Right lobe of liver (tissue), 6 donors: ENCODE data around the gene RBP5. TPM values are rescaled to one million over a fixed set of nuclear protein-coding genes. Genes with fewer than 3 reads are reported as not detected.
A peak's percentile ranks its signal among the peaks of the same experiment; 100 is the strongest.

Experiments
- ATAC-seq, 4 donors: fragments of 200-7000 bp; cut with Tn5 transposase; one replicate each; pipeline ENCODE4 v1.9.1; 2020; ENCODE audit warnings: mild to moderate bottlenecking in 4 of 4, moderate library complexity in 4 of 4
- DNase-seq, 3 donors: peaks; one replicate each; pipeline ENCODE4 v3.0.0-alpha.2; 2020
- H3K27ac ChIP-seq, 3 donors: fragments of 200-600 bp; one replicate each; pipeline ENCODE4 v1.8.0; 2022
- H3K27me3 ChIP-seq, 2 donors: fragments of 200-600 bp; one replicate each; pipeline ENCODE4 v1.8.0; 2022
- H3K36me3 ChIP-seq, 4 donors: fragments of 200-600 bp; sonication (generic) in 1 of 4; one replicate each; pipeline versions ENCODE4 v1.5.1 to v1.8.0; 2017 to 2022; ENCODE audit warnings: control low read depth in 1 of 4
- H3K4me1 ChIP-seq, 4 donors: fragments of 200-600 bp; sonication (generic) in 1 of 4; one replicate each; pipeline versions ENCODE4 v1.5.1 to v1.8.0; 2017 to 2022; ENCODE audit warnings: control low read depth in 1 of 4
- H3K4me3 ChIP-seq, 3 donors: fragments of 200-600 bp; one replicate each; pipeline ENCODE4 v1.8.0; 2022
- H3K9me3 ChIP-seq, 4 donors: fragments of 200-600 bp; sonication (generic) in 1 of 4; one replicate each; pipeline versions ENCODE4 v1.5.1 to v1.8.0; 2017 to 2022; ENCODE audit warnings: control low read depth in 1 of 4
- POLR2A ChIP-seq: fragments of 450-650 bp; IDR thresholded peaks from one replicate; pipeline ENCODE4 v1.6.1; 2017; ENCODE audit warnings: antibody characterized with exemption, mild to moderate bottlenecking
- WGBS: methylation state at CpG from one replicate; pipeline ENCODE4 v1.1.6; 2018; ENCODE audit warnings: low coverage, low lambda C conversion rate; ENCODE audit not compliant: insufficient coverage; ENCODE audit errors: missing lambda C conversion rate; 5-methylcytosine and 5-hydroxymethylcytosine counted together
- intact Hi-C, 2 donors: fragments of 100-400 bp; cut with DNase I; formaldehyde crosslinking; loops; one replicate each; pipeline versions ENCODE4 v1.11.2 to v1.14.1; 2022
- total RNA-seq, 6 experiments: library from RNA; depleted of rRNA in 2 of 6; stranded (reverse); fragments of >200 nt in 2 of 6; fragmentation: NEBNext Ultra II Directional in 3 of 6; extraction: Animal tissue kit (Norgen Biotek cat#: 25700) in 3 of 6; gene quantifications; one replicate each; pipeline versions ENCODE4 v1.1.0 to v1.2.4, GENCODE V29; 2016 to 2023
- TF ChIP-seq, protein P1 (sequence below), 4 donors: fragments of 200-600 bp in 3 of 4; fragments of 450-650 bp in 1 of 4; IDR thresholded peaks; one replicate each; pipeline versions ENCODE4 v1.5.1 to v1.8.0; 2016 to 2022; ENCODE audit warnings: antibody characterized with exemption in 4 of 4, mild to moderate bottlenecking in 2 of 4
- donor health status: DM: no; HTN: yes; CAD: no.
- donor health status: DM: no; HTN: no; CAD: no.
- donor health status: DM: no; HTN: no; CAD: no.
- donor health status: DM: no; HTN: yes; CAD: no.
- donor health status: DM: no; HTN: yes; CAD: no.

Gene RBP5
- total RNA-seq, 6 experiments from 2014 or later = 44.1 to 239 (median 98.2) TPM

- 17% methylated on average over 3 of the region's 7 CpGs for WGBS
- H3K4me3 ChIP-seq = peak overlapping the region; percentile 44 to 89 (median 87)
- no peaks in the 10 kb centered on the region for H3K27me3 ChIP-seq
- TF ChIP-seq, protein P1, sequence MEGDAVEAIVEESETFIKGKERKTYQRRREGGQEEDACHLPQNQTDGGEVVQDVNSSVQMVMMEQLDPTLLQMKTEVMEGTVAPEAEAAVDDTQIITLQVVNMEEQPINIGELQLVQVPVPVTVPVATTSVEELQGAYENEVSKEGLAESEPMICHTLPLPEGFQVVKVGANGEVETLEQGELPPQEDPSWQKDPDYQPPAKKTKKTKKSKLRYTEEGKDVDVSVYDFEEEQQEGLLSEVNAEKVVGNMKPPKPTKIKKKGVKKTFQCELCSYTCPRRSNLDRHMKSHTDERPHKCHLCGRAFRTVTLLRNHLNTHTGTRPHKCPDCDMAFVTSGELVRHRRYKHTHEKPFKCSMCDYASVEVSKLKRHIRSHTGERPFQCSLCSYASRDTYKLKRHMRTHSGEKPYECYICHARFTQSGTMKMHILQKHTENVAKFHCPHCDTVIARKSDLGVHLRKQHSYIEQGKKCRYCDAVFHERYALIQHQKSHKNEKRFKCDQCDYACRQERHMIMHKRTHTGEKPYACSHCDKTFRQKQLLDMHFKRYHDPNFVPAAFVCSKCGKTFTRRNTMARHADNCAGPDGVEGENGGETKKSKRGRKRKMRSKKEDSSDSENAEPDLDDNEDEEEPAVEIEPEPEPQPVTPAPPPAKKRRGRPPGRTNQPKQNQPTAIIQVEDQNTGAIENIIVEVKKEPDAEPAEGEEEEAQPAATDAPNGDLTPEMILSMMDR (IDR thresholded peaks at IDR 0.05) = no peak
- TF ChIP-seq POLR2A = no peak
- intact Hi-C loops = no loop called here
- no peak overlapping the region for H3K27ac ChIP-seq
- peaks cover 0 to 21% (median 0%) of the 10 kb centered on the region in 4 donors for H3K4me1 ChIP-seq
- peaks cover 0 to 31% (median 6%) of the 10 kb centered on the region in 4 donors for H3K36me3 ChIP-seq
- DNase-seq = no peak
- H3K9me3 ChIP-seq = no peaks in the 10 kb centered on the region
- ATAC-seq = no peak
Measured at GRCh38 chr12:7131502-7131866, 2.8 kb upstream of the RBP5 start.

DNA sequence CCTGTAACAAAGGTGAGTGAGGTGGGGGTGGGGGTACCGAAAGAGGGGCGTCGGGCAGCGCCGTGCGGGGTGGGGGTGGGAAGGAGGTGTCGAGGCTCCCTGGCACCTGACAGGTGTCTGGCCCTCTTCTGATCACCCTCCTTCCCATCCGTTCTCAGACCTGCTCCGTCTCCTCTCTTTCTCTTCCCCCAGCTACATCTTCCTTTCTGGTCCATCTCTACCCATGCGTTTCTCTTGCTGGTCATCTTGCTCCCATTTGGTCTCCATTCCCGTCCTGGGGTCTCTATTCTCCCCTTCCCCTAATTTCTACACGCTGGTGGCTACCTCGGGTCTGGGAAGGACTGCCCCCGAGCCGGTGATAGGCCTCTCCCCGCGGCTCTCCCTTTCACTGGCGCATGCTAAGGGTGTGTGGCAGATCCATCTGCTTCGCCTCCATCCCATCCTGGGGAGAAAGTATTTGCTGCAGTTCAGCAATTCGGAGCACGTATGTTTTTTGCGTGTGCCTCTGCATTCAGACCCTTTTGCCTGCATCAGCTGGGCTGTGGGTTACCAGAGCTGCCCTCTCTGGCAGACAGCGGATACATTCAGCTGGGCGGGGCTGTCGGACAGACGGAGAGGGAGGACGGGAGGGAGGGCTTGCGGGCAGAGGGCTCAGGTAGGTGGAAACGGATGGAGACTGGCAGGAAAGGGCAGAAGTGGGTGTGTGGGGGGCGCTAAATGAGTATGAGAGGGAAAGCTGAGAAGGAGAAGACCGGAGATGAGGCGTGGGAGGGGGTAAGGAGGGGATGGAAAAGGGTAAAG is 2.2 kb upstream of the RBP5 start:
- WGBS = 0% methylated on average over 25 of the region's 32 CpGs
- Histone ChIP-seq H3K27me3 (no peaks in the 10 kb centered on the region), H3K27ac (peak overlapping the region; percentile 83 to 97 (median 89)), H3K36me3 (peaks cover 0 to 25% (median 4%) of the 10 kb centered on the region in 4 donors), H3K4me3 (peak overlapping the region; percentile 44 to 89 (median 87)), H3K9me3 (no peaks in the 10 kb centered on the region), H3K4me1 (peaks cover 0 to 24% (median under 1%) of the 10 kb centered on the region in 4 donors)
- DNase-seq (peak; percentile 80 to 84 (median 81)), ATAC-seq (peak; percentile 39 to 58 (median 47))
- no peak for TF ChIP-seq POLR2A
- TF ChIP-seq, protein P1 (IDR thresholded peaks at IDR 0.05) = no peak
- intact Hi-C loops = no loop called here

DNA sequence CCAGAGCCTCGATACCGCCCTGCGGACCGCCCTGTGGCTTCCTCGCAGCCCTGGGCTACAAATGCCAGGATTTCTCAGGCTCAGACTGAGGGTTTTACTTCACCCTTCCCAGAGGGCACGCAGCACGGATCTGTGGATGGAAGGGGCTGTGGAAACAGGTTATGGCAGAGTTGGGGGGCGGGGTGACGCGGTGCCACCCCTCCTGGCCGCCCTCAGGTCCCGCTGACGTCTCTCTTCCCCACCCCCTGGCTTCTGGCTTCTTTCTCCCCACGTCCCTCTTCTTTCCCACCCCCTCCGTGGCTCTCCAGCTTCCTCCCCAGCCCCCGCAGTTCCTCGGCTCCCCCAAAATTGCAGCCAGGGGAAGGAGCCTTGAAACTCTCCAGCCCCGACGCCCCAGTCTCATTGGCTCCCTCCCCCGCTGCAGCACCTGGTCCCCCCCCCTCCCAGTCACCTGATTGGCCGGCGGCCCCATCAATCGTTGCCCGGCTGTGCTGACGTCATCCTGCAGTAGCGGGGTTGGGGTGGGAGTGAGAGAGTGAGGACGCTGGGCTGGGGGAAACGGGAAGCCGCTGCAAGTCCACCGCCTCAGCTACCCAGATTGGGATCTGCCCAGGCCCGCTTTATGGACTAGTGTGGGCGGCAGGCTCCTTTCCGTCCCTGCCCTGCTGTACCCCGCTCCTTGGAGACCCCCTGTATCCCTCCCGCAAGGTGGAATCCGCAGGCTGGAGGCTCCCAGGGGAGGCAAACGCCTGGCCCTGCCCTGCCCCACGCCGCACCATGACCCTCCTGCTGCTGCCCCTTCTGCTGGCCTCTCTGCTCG is 1.4 kb upstream of the RBP5 start, which contains the start of gene CLSTN3:
Gene CLSTN3, plus strand, starts transcription at position 500 of the 820 bp plus-strand sequence. Its CDS starts 278 bp downstream, at position 778.
- Histone ChIP-seq H3K9me3 (no peaks in the 10 kb centered on the region), H3K4me3 (peak within 1 kb of the TSS; percentile 44 to 89 (median 87)), H3K4me1 (peaks cover 0 to 33% (median 4%) of the 10 kb centered on the region in 4 donors), H3K36me3 (peaks cover 0 to 17% (median 2%) of the 10 kb centered on the region in 4 donors), H3K27ac (peak within 1 kb of the TSS; percentile 83 to 97 (median 89)), H3K27me3 (no peaks in the 10 kb centered on the region)
- WGBS = under 1% methylated on average over 27 of the region's 40 CpGs
- DNase-seq (peak; percentile 86 to 94 (median 88)), ATAC-seq (peak; percentile 64 to 80 (median 72))
- TF ChIP-seq, protein P1 (IDR thresholded peaks at IDR 0.05) = no peak
- peak; percentile 82 for TF ChIP-seq POLR2A
- intact Hi-C loops = no loop called here

DNA sequence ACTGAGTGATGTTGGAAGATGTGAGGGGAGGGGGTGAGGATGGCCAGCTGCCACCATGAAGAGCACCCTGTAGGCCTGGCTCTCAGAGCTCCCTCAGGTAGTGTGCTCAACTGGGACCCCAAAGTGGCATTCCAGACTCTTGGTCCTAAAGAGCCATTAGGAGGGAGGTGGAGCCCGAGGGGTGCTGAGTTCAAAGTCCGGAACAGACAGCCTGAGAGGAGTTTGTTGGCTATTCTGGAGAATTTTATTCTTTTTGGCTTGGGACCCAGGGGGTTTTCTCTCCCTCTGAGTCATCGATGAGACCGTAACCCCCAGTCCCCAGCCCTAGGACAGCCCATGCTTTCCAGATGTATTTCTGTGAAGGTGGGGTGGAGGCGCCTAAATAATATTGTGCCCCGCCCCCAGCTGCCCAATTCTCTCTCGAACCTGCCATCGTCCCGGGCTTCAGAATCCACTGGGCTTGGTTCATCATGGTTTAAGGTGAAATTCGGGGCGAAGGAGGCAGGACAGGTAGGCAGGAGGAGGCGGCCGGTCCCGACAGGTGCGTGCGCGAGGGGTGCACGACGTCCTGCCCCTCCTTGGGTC is 690 bp upstream of the RBP5 start:
- H3K4me1 ChIP-seq = peaks cover 0 to 40% (median 7%) of the 10 kb centered on the region in 4 donors
- no peaks in the 10 kb centered on the region for H3K9me3 ChIP-seq
- WGBS = 1% methylated on average over 14 of the region's 19 CpGs
- ATAC-seq (peak; percentile 2 to 18 (median 8)), DNase-seq (peak in 1 of 3 donors; percentile 37)
- peaks cover 0 to 10% (median under 1%) of the 10 kb centered on the region in 4 donors for H3K36me3 ChIP-seq
- H3K27me3 ChIP-seq = no peaks in the 10 kb centered on the region
- H3K27ac ChIP-seq = peak overlapping the region; percentile 83 to 97 (median 89)
- intact Hi-C loops = no loop called here
- TF ChIP-seq POLR2A = no peak
- TF ChIP-seq, protein P1 (IDR thresholded peaks at IDR 0.05) = no peak
- H3K4me3 ChIP-seq = peak overlapping the region; percentile 44 to 89 (median 87)
